ENCODE data around the gene PAQR4. TPM values are rescaled to one million over a fixed set of nuclear protein-coding genes. Genes with fewer than 3 reads are reported as not detected.

PAQR4 gene
- total RNA-seq, 5 donors from 2014 or later (not counting 1 experiment from before 2014, with no cell fraction given), result 1.9 to 3.3 (median 3.1) TPM

GRCh38 chr16:3004319-3004718 is 35.2 kb downstream of the PAQR4 start:
- DNase-seq (peak in 1 of 35 experiments; percentile 38), ATAC-seq (replicated peaks in 1 of 4) (peak; percentile 1 to 23 (median 12))
- H3K27me3 ChIP-seq (replicated peaks in 1 of 2; ENCODE audit: control insufficient read depth in 2 of 2, extremely low read depth in 1 of 2, insufficient read depth in 2 of 2, low read length in 1 of 2), result peaks cover 0 to 48% of the 10 kb centered on the region in 2 experiments
- no peaks in the 10 kb centered on the region for H3K36me3 Mint-ChIP-seq
- peak overlapping the region in 1 of 3 donors; percentile 75 for H3K4me3 Mint-ChIP-seq
- peaks cover 20 to 36% of the 10 kb centered on the region in 2 experiments for H3K4me1 ChIP-seq (ENCODE audit: control insufficient read depth in 1 of 2, extremely low read depth in 1 of 2, insufficient read depth in 2 of 2, low read length in 2 of 2)
- H3K4me3 ChIP-seq (ENCODE audit: control insufficient read depth in 1 of 2, extremely low read depth in 1 of 2, low read length in 1 of 2), result no peak overlapping the region
- peaks cover 23 to 30% (median 30%) of the 10 kb centered on the region in 3 donors for H3K4me1 Mint-ChIP-seq
- H3K27me3 Mint-ChIP-seq, result peaks cover 3 to 20% of the 10 kb centered on the region in 2 donors
- ChIA-PET POLR2A (interaction anchor here in 1 of 2 donors (0.5 kb wide), 1 partner anchor 18 kb away, joined by 3 read pairs; no protein-coding TSS in a partner anchor), CTCF (interaction anchor here (0.7 to 1.6 kb wide), 7 partner anchors 18 to 177 kb away, joined by 3 to 29 read pairs (median 5); no protein-coding TSS in a partner anchor)
- H3K9me3 ChIP-seq, result no peaks in the 10 kb centered on the region
- no peaks in the 10 kb centered on the region for H3K36me3 ChIP-seq (ENCODE audit: control insufficient read depth in 2 of 2, extremely low read depth in 1 of 2, insufficient read depth in 1 of 2, low read length in 1 of 2)
- H3K9me3 Mint-ChIP-seq, result no peaks in the 10 kb centered on the region
- under 1% methylated on average over 66 of the region's 67 CpGs for WGBS (ENCODE audit: insufficient coverage)
- H3K27ac Mint-ChIP-seq, result no peak overlapping the region
- no peak overlapping the region for H3K27ac ChIP-seq (ENCODE audit: low read length)

GRCh38 chr16:3004781-3005284 is 35.7 kb downstream of the PAQR4 start:
- DNase-seq, result no peak
- Mint-ChIP-seq H3K27ac (no peak overlapping the region), H3K9me3 (no peaks in the 10 kb centered on the region), H3K4me1 (peaks cover 23 to 30% (median 30%) of the 10 kb centered on the region in 3 donors), H3K27me3 (peaks cover 3 to 20% of the 10 kb centered on the region in 2 donors), H3K36me3 (no peaks in the 10 kb centered on the region), H3K4me3 (peak overlapping the region; percentile 58 to 71 (median 68))
- no peak overlapping the region for H3K4me3 ChIP-seq (ENCODE audit: control insufficient read depth in 1 of 2, extremely low read depth in 1 of 2, low read length in 1 of 2)
- H3K27ac ChIP-seq (ENCODE audit: low read length), result no peak overlapping the region
- ChIA-PET CTCF (interaction anchor here (0.6 to 1.6 kb wide), 3 partner anchors 23 to 27 kb away, joined by 5 to 7 read pairs (median 6); no protein-coding TSS in a partner anchor), POLR2A (interaction anchor here in 1 of 2 donors (0.7 kb wide), 1 partner anchor 170 kb away, joined by 7 read pairs; no protein-coding TSS in a partner anchor)
- WGBS (ENCODE audit: insufficient coverage), result 22% methylated on average over 15 of the region's 25 CpGs
- H3K4me1 ChIP-seq (ENCODE audit: control insufficient read depth in 1 of 2, extremely low read depth in 1 of 2, insufficient read depth in 2 of 2, low read length in 2 of 2), result peaks cover 20 to 36% of the 10 kb centered on the region in 2 experiments
- no peaks in the 10 kb centered on the region for H3K9me3 ChIP-seq
- ATAC-seq (replicated peaks in 1 of 4), result no peak
- H3K36me3 ChIP-seq (ENCODE audit: control insufficient read depth in 2 of 2, extremely low read depth in 1 of 2, insufficient read depth in 1 of 2, low read length in 1 of 2), result no peaks in the 10 kb centered on the region
- H3K27me3 ChIP-seq (replicated peaks in 1 of 2; ENCODE audit: control insufficient read depth in 2 of 2, extremely low read depth in 1 of 2, insufficient read depth in 2 of 2, low read length in 1 of 2), result peaks cover 0 to 50% of the 10 kb centered on the region in 2 experiments

GRCh38 chr16:3007059-3007956 is 38.2 kb downstream of the PAQR4 start:
- H3K27ac Mint-ChIP-seq, result no peak overlapping the region
- H3K4me1 ChIP-seq (ENCODE audit: control insufficient read depth in 1 of 2, extremely low read depth in 1 of 2, insufficient read depth in 2 of 2, low read length in 2 of 2), result peaks cover 20 to 41% of the 10 kb centered on the region in 2 experiments
- H3K36me3 ChIP-seq (ENCODE audit: control insufficient read depth in 2 of 2, extremely low read depth in 1 of 2, insufficient read depth in 1 of 2, low read length in 1 of 2), result no peaks in the 10 kb centered on the region
- H3K9me3 Mint-ChIP-seq, result no peaks in the 10 kb centered on the region
- peaks cover 0 to 18% of the 10 kb centered on the region in 2 donors for H3K27me3 Mint-ChIP-seq
- no peaks in the 10 kb centered on the region for H3K36me3 Mint-ChIP-seq
- ATAC-seq (replicated peaks in 1 of 4) (no peak), DNase-seq (no peak)
- no peak overlapping the region for H3K27ac ChIP-seq (ENCODE audit: low read length)
- ChIA-PET CTCF (interaction anchor here in 1 of 2 donors (0.6 to 1.3 kb wide), 4 partner anchors 13 to 96 kb away, joined by 3 to 6 read pairs (median 3); no protein-coding TSS in a partner anchor), POLR2A (no interaction called here)
- peaks cover 0 to 55% of the 10 kb centered on the region in 2 experiments for H3K27me3 ChIP-seq (replicated peaks in 1 of 2; ENCODE audit: control insufficient read depth in 2 of 2, extremely low read depth in 1 of 2, insufficient read depth in 2 of 2, low read length in 1 of 2)
- no peaks in the 10 kb centered on the region for H3K9me3 ChIP-seq
- H3K4me1 Mint-ChIP-seq, result peaks cover 23 to 32% (median 30%) of the 10 kb centered on the region in 3 donors
- peak overlapping the region in 1 of 2 donors; percentile 62 for H3K4me3 ChIP-seq (ENCODE audit: control insufficient read depth in 1 of 2, extremely low read depth in 1 of 2, low read length in 1 of 2)
- WGBS (ENCODE audit: insufficient coverage), result 64% methylated on average over 8 of the region's 13 CpGs
- H3K4me3 Mint-ChIP-seq, result peak overlapping the region in 2 of 3 donors; percentile 25 to 78

GRCh38 chr16:3007957-3008689 is 39.0 kb downstream of the PAQR4 start:
- Histone ChIP-seq H3K4me1 (ENCODE audit: control insufficient read depth in 1 of 2, extremely low read depth in 1 of 2, insufficient read depth in 2 of 2, low read length in 2 of 2) (peaks cover 20 to 48% of the 10 kb centered on the region in 2 experiments), H3K36me3 (ENCODE audit: control insufficient read depth in 2 of 2, extremely low read depth in 1 of 2, insufficient read depth in 1 of 2, low read length in 1 of 2) (no peaks in the 10 kb centered on the region), H3K27me3 (replicated peaks in 1 of 2; ENCODE audit: control insufficient read depth in 2 of 2, extremely low read depth in 1 of 2, insufficient read depth in 2 of 2, low read length in 1 of 2) (peaks cover 0 to 63% of the 10 kb centered on the region in 2 experiments), H3K27ac (ENCODE audit: low read length) (no peak overlapping the region), H3K9me3 (no peaks in the 10 kb centered on the region), H3K4me3 (ENCODE audit: control insufficient read depth in 1 of 2, extremely low read depth in 1 of 2, low read length in 1 of 2) (peak overlapping the region; percentile 1 to 62)
- Mint-ChIP-seq H3K27me3 (peaks cover 0 to 23% of the 10 kb centered on the region in 2 donors), H3K9me3 (no peaks in the 10 kb centered on the region), H3K36me3 (no peaks in the 10 kb centered on the region), H3K4me1 (peaks cover 23 to 37% (median 30%) of the 10 kb centered on the region in 3 donors), H3K4me3 (peak overlapping the region; percentile 25 to 78 (median 44)), H3K27ac (no peak overlapping the region)
- POLR2A ChIA-PET, result no interaction called here
- DNase-seq, result peak in 4 of 35 experiments; percentile 21 to 39 (median 24)
- CTCF ChIA-PET, result interaction anchor here in 1 of 2 donors (0.6 to 1.3 kb wide), 4 partner anchors 13 to 95 kb away, joined by 3 to 6 read pairs (median 3); no protein-coding TSS in a partner anchor
- WGBS (ENCODE audit: insufficient coverage), result 13% methylated on average over 8 of the region's 17 CpGs
- no peak for ATAC-seq (replicated peaks in 1 of 4)

- no peaks in the 10 kb centered on the region for H3K36me3 ChIP-seq (ENCODE audit: control insufficient read depth in 2 of 2, extremely low read depth in 1 of 2, insufficient read depth in 1 of 2, low read length in 1 of 2)
- H3K9me3 ChIP-seq, result no peaks in the 10 kb centered on the region
- Mint-ChIP-seq H3K27ac (no peak overlapping the region), H3K4me3 (peak overlapping the region in 1 of 3 donors; percentile 78), H3K27me3 (peaks cover 0 to 23% of the 10 kb centered on the region in 2 donors), H3K9me3 (no peaks in the 10 kb centered on the region), H3K4me1 (peaks cover 23 to 36% (median 30%) of the 10 kb centered on the region in 3 donors), H3K36me3 (no peaks in the 10 kb centered on the region)
- no peak for DNase-seq
- peak overlapping the region in 1 of 2 donors; percentile 62 for H3K4me3 ChIP-seq (ENCODE audit: control insufficient read depth in 1 of 2, extremely low read depth in 1 of 2, low read length in 1 of 2)
- H3K27ac ChIP-seq (ENCODE audit: low read length), result no peak overlapping the region
- no peak for ATAC-seq (replicated peaks in 1 of 4)
- H3K27me3 ChIP-seq (replicated peaks in 1 of 2; ENCODE audit: control insufficient read depth in 2 of 2, extremely low read depth in 1 of 2, insufficient read depth in 2 of 2, low read length in 1 of 2), result peaks cover 0 to 68% of the 10 kb centered on the region in 2 experiments
- WGBS (ENCODE audit: insufficient coverage), result 90% methylated on average over 4 of the region's 4 CpGs
- POLR2A ChIA-PET, result no interaction called here
- H3K4me1 ChIP-seq (ENCODE audit: control insufficient read depth in 1 of 2, extremely low read depth in 1 of 2, insufficient read depth in 2 of 2, low read length in 2 of 2), result peaks cover 20 to 45% of the 10 kb centered on the region in 2 experiments
- CTCF ChIA-PET, result interaction anchor here in 1 of 2 donors (1.0 to 1.3 kb wide), 2 partner anchors 19 to 22 kb away, joined by 3 to 6 read pairs; no protein-coding TSS in a partner anchor
Measured at GRCh38 chr16:3008690-3009037, 39.5 kb downstream of the PAQR4 start.
